Measurements from ENCODE around the gene RNF112. TPM values are rescaled to one million over a fixed set of nuclear protein-coding genes. Genes with fewer than 3 reads are reported as not detected.
A peak's percentile ranks its signal among the peaks of the same experiment; 100 is the strongest.

The RNF112 gene
- total RNA-seq, 1 donor from 2014 or later, result 1.1 TPM

DNA sequence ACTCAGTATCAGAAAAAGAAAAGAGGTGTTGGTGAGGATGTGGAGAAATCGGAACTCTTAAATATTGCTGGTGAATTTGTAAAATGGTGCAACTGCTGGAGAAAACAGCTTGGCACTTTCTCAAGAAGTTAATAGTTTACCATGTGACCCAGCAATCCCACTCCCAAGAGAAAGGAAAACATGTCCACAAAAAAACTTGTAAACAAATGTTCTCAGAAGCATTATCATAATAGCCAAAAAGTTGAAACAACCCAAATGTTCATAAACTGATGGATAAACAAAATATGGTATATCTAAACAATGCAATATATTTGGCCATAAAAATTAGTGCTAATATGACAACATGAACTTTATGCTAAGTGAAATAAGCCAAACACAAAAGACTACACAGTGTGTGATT is 35.3 kb upstream of the RNF112 start:
- Mint-ChIP-seq H3K9me3 (ENCODE audit: low read depth) (no peaks in the 10 kb centered on the region), H3K27ac (no peak overlapping the region), H3K4me1 (ENCODE audit: low read depth) (peaks cover 14% of the 10 kb centered on the region), H3K27me3 (no peaks in the 10 kb centered on the region), H3K36me3 (ENCODE audit: insufficient read depth) (peaks cover 4% of the 10 kb centered on the region), H3K4me3 (ENCODE audit: low read depth) (peak overlapping the region; percentile 54)
- DNase-seq (ENCODE audit: low spot score, unreplicated experiment), result no peak
- TF ChIP-seq, protein P1, sequence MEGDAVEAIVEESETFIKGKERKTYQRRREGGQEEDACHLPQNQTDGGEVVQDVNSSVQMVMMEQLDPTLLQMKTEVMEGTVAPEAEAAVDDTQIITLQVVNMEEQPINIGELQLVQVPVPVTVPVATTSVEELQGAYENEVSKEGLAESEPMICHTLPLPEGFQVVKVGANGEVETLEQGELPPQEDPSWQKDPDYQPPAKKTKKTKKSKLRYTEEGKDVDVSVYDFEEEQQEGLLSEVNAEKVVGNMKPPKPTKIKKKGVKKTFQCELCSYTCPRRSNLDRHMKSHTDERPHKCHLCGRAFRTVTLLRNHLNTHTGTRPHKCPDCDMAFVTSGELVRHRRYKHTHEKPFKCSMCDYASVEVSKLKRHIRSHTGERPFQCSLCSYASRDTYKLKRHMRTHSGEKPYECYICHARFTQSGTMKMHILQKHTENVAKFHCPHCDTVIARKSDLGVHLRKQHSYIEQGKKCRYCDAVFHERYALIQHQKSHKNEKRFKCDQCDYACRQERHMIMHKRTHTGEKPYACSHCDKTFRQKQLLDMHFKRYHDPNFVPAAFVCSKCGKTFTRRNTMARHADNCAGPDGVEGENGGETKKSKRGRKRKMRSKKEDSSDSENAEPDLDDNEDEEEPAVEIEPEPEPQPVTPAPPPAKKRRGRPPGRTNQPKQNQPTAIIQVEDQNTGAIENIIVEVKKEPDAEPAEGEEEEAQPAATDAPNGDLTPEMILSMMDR (IDR thresholded peaks at IDR 0.05; ENCODE audit: unreplicated experiment), result no peak

DNA sequence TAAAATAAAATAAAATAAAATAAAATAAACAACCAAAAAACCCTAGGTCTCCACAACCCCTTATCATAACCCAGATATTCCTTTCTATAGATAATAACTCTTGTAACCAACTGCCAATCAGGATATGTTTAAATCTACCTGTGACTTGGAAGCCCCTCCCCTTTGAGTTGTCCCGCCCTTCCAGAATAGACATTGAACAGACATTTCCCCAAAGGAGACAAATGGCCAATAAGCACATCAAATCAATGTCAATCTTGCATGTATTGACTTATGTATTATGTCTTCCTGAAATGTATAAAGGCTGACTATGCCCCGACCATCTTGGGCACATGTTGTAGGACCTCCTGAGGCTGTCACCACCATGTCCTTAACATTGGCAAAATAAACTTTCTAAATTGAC is 34.2 kb upstream of the RNF112 start:
- H3K36me3 Mint-ChIP-seq (ENCODE audit: insufficient read depth), result peaks cover 8% of the 10 kb centered on the region
- no peaks in the 10 kb centered on the region for H3K27me3 Mint-ChIP-seq
- H3K9me3 Mint-ChIP-seq (ENCODE audit: low read depth), result no peaks in the 10 kb centered on the region
- peak overlapping the region; percentile 93 for H3K4me3 Mint-ChIP-seq (ENCODE audit: low read depth)
- peaks cover 14% of the 10 kb centered on the region for H3K4me1 Mint-ChIP-seq (ENCODE audit: low read depth)
- H3K27ac Mint-ChIP-seq, result peak overlapping the region; percentile 96
- DNase-seq (ENCODE audit: low spot score, unreplicated experiment), result no peak
- TF ChIP-seq, protein P1 (IDR thresholded peaks at IDR 0.05; ENCODE audit: unreplicated experiment), result no peak

DNA sequence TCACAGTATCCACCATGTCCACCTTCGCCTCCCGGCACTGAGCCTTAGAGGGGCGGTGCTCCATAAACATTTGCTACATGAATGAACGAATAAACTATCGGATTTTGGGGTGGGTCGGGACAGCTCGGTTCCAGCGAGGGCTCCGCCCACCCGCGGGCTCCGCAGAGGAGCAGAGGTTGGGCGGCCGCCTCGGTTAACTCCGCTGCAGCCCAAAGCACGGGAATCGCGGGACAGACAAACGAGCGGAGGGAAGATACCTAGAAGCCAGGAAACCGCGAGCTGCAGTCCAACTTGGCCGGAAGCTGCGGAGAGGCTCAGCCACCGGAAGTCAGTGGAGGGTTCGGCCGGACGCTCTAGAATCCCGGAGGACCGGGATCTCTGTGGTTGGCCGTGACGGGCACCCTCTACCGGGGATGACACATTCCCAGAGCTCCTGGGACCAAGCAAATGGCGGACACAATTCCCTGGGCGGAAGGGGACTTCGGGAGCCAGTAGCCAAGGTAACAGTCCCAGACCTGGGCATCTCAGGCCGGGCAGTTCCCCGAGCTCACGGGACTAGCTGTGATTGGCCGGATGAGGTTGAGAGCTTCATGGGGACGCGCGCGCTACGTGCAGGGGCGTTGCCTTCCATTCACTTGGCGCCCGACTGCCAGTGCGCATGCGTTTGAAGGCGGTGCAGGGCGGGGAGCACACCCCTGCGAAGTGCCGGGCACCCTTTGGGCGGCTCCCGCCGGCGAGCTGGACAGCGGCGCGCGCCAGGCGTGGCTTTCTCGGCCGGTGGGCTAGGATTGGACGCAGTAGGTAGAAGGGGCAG is 33.2 kb upstream of the RNF112 start:
- peaks cover 14% of the 10 kb centered on the region for H3K4me1 Mint-ChIP-seq (ENCODE audit: low read depth)
- H3K4me3 Mint-ChIP-seq (ENCODE audit: low read depth), result peak overlapping the region; percentile 93
- peak; percentile 99 for DNase-seq (ENCODE audit: low spot score, unreplicated experiment)
- no peaks in the 10 kb centered on the region for H3K9me3 Mint-ChIP-seq (ENCODE audit: low read depth)
- TF ChIP-seq, protein P1 (IDR thresholded peaks at IDR 0.05; ENCODE audit: unreplicated experiment), result no peak
- peak overlapping the region; percentile 96 for H3K27ac Mint-ChIP-seq
- H3K27me3 Mint-ChIP-seq, result no peaks in the 10 kb centered on the region
- peaks cover 10% of the 10 kb centered on the region for H3K36me3 Mint-ChIP-seq (ENCODE audit: insufficient read depth)

DNA sequence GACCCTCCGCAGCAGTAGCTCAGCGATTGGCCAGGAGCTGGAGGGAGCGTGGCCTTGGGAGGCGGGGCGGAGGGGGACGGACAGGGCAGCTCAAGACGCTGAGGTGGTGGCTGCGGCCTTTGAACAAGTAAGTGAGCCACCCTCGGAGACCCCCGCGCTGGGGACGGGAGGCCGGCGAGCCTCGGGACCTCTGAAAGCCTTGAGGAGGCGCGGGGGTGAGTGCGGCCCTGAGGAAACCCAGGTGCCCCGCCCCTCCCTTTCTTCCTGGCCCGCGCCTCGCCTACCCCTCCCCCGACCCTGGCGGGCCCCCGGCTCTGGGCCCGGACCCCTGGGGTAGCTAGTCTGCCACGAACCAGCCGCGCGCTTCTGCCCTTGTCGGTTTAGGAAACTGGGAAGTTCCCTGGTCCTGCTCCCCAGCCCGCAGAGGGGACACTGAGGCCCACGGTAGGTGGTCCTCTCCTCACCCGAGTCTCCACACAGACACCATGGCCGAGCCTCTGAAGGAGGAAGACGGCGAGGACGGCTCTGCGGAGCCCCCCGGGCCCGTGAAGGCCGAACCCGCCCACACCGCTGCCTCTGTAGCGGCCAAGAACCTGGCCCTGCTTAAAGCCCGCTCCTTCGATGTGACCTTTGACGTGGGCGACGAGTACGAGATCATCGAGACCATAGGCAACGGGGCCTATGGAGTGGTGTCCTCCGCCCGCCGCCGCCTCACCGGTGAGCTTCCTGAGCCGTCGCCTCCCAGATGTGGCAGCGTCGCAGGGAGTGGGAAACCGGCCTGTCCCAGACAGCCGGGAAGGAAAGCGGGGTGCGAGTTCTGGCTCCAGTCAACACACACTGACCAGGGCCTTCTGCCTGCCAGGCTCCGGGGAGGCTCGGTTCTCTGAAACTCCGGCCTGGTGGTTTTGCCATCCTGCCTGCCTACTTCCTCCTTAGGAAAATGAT is 32.3 kb upstream of the RNF112 start, which contains the start of gene MAPK7:
Gene MAPK7, plus strand, starts transcription at position 83 of the 945 bp plus-strand sequence. Its CDS starts 403 bp downstream, at position 486.
- TF ChIP-seq, protein P1 (IDR thresholded peaks at IDR 0.05; ENCODE audit: unreplicated experiment), result no peak
- Mint-ChIP-seq H3K36me3 (ENCODE audit: insufficient read depth) (peaks cover 10% of the 10 kb centered on the region), H3K27ac (peak within 1 kb of the TSS; percentile 96)

More for the DNA sequence above, 32.3 kb upstream of the RNF112 start, which contains the start of gene MAPK7:
- H3K9me3 Mint-ChIP-seq (ENCODE audit: low read depth), result no peaks in the 10 kb centered on the region
- peak within 1 kb of the TSS; percentile 93 for H3K4me3 Mint-ChIP-seq (ENCODE audit: low read depth)
- no peaks in the 10 kb centered on the region for H3K27me3 Mint-ChIP-seq
- peaks cover 14% of the 10 kb centered on the region for H3K4me1 Mint-ChIP-seq (ENCODE audit: low read depth)
- DNase-seq (ENCODE audit: low spot score, unreplicated experiment), result no peak

Data from progenitor cell of endocrine pancreas (in vitro differentiated cells).